Stimulated activated CD8-positive, alpha-beta memory T cell treated with anti-CD3 and anti-CD28 coated beads, Interleukin-7, amount 100 ng/mL, for 1 hour (primary cell): ENCODE results near the gene SLC29A3.

Source experiments
- DNase-seq, 2 donors: peaks; one replicate each; pipeline ENCODE4 v3.0.0-alpha.2; 2020; ENCODE audit warnings: low read depth in 2 of 2

SLC29A3 gene

GRCh38 chr10:71392292-71392691 is 73.2 kb downstream of the SLC29A3 start:
- DNase-seq = no peak

GRCh38 chr10:71392791-71393781 is 74.0 kb downstream of the SLC29A3 start:
- no peak for DNase-seq

GRCh38 chr10:71393841-71394475 is 74.9 kb downstream of the SLC29A3 start:
- no peak for DNase-seq

- no peak for DNase-seq
Observed at GRCh38 chr10:71394926-71395562, 76.0 kb downstream of the SLC29A3 start.

GRCh38 chr10:71395621-71396020 is 76.6 kb downstream of the SLC29A3 start:
- no peak for DNase-seq

- DNase-seq = no peak
Observed at GRCh38 chr10:71396084-71396710, 77.1 kb downstream of the SLC29A3 start.

GRCh38 chr10:71396711-71397295 is 77.7 kb downstream of the SLC29A3 start, which contains the start of gene CDH23:
TSS of gene CDH23 (plus strand) at chr10:71396920. CDS start at chr10:71439832, 42,912 bp downstream.
- DNase-seq = no peak

GRCh38 chr10:71397296-71398212 is 78.5 kb downstream of the SLC29A3 start:
- DNase-seq = no peak

- no peak for DNase-seq
Observed at GRCh38 chr10:71398976-71399375, 79.9 kb downstream of the SLC29A3 start.

- no peak for DNase-seq
Observed at GRCh38 chr10:71399946-71400345, 80.9 kb downstream of the SLC29A3 start.

- DNase-seq = no peak
Observed at GRCh38 chr10:71401056-71401455, 82.0 kb downstream of the SLC29A3 start.

- DNase-seq = no peak
Observed at GRCh38 chr10:71402005-71402404, 82.9 kb downstream of the SLC29A3 start.

- DNase-seq = no peak
Observed at GRCh38 chr10:71404503-71405295, 85.6 kb downstream of the SLC29A3 start.

- DNase-seq = no peak
Observed at GRCh38 chr10:71406878-71407277, 87.8 kb downstream of the SLC29A3 start.

GRCh38 chr10:71408436-71409225 is 89.6 kb downstream of the SLC29A3 start:
- no peak for DNase-seq

- DNase-seq = no peak
Observed at GRCh38 chr10:71409516-71410104, 90.6 kb downstream of the SLC29A3 start.
